DMS 273 (cell line): ENCODE results near the gene BCAP31.
"Not testable (repeated sequence)": the region's sequence is repeated elsewhere in the genome, so short reads cannot be mapped to it uniquely, and the experiment has no call there.

Experiments used
- DNase-seq: peaks from one replicate; lab custom pipeline; 2025; ENCODE audit not compliant: unreplicated experiment; lab: John Stamatoyannopoulos, UW

The BCAP31 gene

GRCh38 chrX:153717445-153717844 is 6.7 kb downstream of the BCAP31 start:
- DNase-seq = no peak

GRCh38 chrX:153714256-153714655 is 9.9 kb downstream of the BCAP31 start:
- no peak for DNase-seq

- no peak for DNase-seq
Measured at GRCh38 chrX:153709726-153710674, 14.2 kb downstream of the BCAP31 start.

GRCh38 chrX:153708415-153708814 is 15.8 kb downstream of the BCAP31 start:
- peak; percentile 93 for DNase-seq

GRCh38 chrX:153707406-153707805 is 16.8 kb downstream of the BCAP31 start:
- DNase-seq = no peak

GRCh38 chrX:153706799-153707198 is 17.4 kb downstream of the BCAP31 start:
- no peak for DNase-seq

GRCh38 chrX:153705403-153706060 is 18.7 kb downstream of the BCAP31 start:
- peak; percentile 66 for DNase-seq

GRCh38 chrX:153704631-153705402 is 19.4 kb downstream of the BCAP31 start:
- not testable (repeated sequence) for DNase-seq

GRCh38 chrX:153704021-153704526 is 20.1 kb downstream of the BCAP31 start:
- no peak for DNase-seq

GRCh38 chrX:153703036-153703370 is 21.2 kb downstream of the BCAP31 start:
- DNase-seq = peak; percentile 56

- no peak for DNase-seq
Measured at GRCh38 chrX:153702336-153703035, 21.7 kb downstream of the BCAP31 start.

GRCh38 chrX:153701706-153702105 is 22.5 kb downstream of the BCAP31 start:
- no peak for DNase-seq

- DNase-seq = no peak
Measured at GRCh38 chrX:153700967-153701366, 23.2 kb downstream of the BCAP31 start.

GRCh38 chrX:153700376-153700945 is 23.7 kb downstream of the BCAP31 start:
- DNase-seq = no peak

GRCh38 chrX:153699784-153700371 is 24.3 kb downstream of the BCAP31 start:
- DNase-seq = not testable (repeated sequence)

- DNase-seq = not testable (repeated sequence)
Measured at GRCh38 chrX:153699210-153699783, 24.9 kb downstream of the BCAP31 start.

GRCh38 chrX:153697924-153698865 is 26.0 kb downstream of the BCAP31 start:
- no peak for DNase-seq

GRCh38 chrX:153696986-153697722 is 27.0 kb downstream of the BCAP31 start:
- peak; percentile 47 for DNase-seq
